ENCODE measurements around the gene BCKDK. TPM values are rescaled to one million over a fixed set of nuclear protein-coding genes. Genes with fewer than 3 reads are reported as not detected.

The BCKDK gene
- total RNA-seq, 1 donor: 11.0 TPM

DNA sequence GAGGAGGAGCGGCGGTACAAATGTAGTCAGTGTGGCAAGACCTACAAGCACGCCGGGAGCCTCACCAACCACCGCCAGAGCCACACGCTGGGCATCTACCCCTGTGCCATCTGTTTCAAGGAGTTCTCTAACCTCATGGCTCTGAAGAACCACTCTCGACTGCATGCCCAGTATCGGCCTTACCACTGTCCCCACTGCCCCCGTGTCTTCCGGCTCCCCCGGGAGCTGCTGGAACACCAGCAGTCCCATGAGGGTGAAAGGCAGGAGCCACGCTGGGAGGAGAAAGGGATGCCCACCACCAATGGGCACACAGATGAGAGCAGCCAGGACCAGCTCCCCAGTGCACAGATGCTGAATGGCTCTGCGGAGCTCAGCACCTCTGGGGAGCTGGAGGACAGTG, 31.2 kb upstream of the BCKDK start:
- H3K27me3 ChIP-seq (ENCODE audit: insufficient read depth, low read length): no peaks in the 10 kb centered on the region
- H3K4me1 ChIP-seq (ENCODE audit: insufficient read depth, low read length): peaks cover 33% of the 10 kb centered on the region
- H3K9me3 ChIP-seq (ENCODE audit: low read depth, low read length): no peaks in the 10 kb centered on the region
- no peak overlapping the region for H3K4me3 ChIP-seq (ENCODE audit: low read length)

DNA sequence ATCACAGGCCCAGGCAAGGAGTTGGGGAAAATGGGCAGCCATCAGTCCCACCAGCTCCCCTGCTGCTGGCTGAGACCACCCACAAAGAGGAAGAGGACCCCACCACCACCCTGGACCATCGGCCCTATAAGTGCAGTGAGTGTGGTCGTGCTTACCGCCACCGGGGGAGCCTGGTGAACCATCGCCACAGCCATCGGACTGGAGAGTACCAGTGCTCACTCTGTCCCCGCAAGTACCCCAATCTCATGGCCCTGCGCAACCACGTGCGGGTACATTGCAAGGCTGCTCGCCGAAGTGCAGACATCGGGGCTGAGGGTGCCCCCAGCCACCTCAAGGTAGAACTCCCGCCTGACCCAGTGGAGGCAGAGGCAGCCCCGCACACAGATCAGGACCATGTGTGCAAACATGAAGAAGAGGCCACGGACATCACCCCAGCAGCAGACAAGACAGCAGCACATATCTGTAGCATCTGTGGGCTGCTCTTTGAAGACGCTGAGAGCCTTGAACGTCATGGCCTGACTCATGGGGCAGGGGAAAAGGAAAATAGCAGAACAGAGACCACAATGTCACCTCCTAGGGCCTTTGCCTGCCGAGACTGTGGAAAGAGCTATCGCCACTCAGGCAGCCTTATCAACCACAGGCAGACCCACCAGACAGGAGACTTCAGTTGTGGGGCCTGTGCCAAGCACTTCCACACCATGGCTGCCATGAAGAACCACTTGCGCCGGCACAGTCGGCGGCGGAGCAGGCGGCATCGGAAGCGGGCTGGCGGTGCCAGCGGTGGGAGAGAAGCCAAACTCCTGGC, 30.4 kb upstream of the BCKDK start:
- Histone ChIP-seq H3K9me3 (ENCODE audit: low read depth, low read length) (no peaks in the 10 kb centered on the region), H3K27me3 (ENCODE audit: insufficient read depth, low read length) (no peaks in the 10 kb centered on the region), H3K4me3 (ENCODE audit: low read length) (no peak overlapping the region), H3K4me1 (ENCODE audit: insufficient read depth, low read length) (peaks cover 25% of the 10 kb centered on the region)

DNA sequence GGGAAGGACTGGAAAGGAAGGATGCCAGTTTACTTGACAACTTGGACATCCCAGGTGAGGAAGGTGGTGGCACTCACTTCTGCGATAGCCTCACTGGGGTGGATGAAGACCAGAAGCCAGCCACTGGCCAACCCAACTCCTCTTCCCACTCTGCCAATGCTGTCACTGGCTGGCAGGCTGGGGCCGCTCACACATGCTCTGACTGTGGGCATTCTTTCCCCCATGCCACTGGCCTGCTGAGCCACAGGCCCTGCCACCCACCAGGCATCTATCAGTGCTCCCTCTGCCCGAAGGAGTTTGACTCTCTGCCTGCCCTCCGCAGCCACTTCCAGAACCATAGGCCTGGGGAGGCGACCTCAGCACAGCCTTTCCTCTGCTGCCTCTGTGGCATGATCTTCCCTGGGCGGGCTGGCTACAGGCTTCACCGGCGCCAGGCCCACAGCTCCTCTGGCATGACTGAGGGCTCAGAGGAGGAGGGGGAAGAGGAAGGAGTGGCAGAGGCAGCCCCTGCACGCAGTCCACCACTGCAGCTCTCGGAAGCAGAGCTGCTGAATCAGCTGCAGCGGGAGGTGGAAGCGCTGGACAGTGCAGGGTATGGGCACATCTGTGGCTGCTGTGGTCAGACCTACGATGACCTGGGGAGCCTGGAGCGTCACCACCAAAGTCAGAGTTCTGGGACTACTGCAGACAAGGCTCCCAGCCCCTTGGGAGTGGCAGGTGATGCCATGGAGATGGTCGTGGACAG, 29.4 kb upstream of the BCKDK start:
- Histone ChIP-seq H3K27me3 (ENCODE audit: insufficient read depth, low read length) (no peaks in the 10 kb centered on the region), H3K4me3 (ENCODE audit: low read length) (no peak overlapping the region), H3K4me1 (ENCODE audit: insufficient read depth, low read length) (peaks cover 24% of the 10 kb centered on the region), H3K9me3 (ENCODE audit: low read depth, low read length) (no peaks in the 10 kb centered on the region)

DNA sequence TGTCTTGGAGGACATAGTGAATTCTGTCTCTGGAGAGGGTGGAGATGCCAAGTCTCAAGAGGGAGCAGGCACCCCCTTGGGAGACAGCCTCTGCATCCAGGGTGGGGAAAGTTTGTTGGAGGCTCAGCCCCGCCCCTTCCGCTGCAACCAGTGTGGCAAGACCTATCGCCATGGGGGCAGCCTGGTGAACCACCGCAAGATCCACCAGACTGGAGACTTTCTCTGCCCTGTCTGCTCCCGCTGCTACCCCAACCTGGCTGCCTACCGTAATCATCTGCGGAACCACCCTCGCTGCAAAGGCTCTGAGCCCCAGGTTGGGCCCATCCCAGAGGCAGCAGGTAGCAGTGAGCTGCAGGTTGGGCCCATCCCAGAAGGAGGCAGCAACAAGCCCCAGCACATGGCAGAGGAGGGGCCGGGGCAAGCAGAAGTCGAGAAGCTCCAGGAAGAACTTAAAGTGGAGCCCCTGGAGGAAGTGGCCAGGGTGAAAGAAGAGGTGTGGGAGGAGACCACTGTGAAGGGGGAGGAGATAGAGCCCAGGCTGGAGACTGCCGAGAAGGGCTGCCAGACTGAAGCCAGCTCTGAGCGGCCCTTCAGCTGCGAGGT, 28.7 kb upstream of the BCKDK start:
- H3K4me3 ChIP-seq (ENCODE audit: low read length): no peak overlapping the region
- H3K9me3 ChIP-seq (ENCODE audit: low read depth, low read length): no peaks in the 10 kb centered on the region
- H3K27me3 ChIP-seq (ENCODE audit: insufficient read depth, low read length): no peaks in the 10 kb centered on the region
- H3K4me1 ChIP-seq (ENCODE audit: insufficient read depth, low read length): peaks cover 24% of the 10 kb centered on the region

DNA sequence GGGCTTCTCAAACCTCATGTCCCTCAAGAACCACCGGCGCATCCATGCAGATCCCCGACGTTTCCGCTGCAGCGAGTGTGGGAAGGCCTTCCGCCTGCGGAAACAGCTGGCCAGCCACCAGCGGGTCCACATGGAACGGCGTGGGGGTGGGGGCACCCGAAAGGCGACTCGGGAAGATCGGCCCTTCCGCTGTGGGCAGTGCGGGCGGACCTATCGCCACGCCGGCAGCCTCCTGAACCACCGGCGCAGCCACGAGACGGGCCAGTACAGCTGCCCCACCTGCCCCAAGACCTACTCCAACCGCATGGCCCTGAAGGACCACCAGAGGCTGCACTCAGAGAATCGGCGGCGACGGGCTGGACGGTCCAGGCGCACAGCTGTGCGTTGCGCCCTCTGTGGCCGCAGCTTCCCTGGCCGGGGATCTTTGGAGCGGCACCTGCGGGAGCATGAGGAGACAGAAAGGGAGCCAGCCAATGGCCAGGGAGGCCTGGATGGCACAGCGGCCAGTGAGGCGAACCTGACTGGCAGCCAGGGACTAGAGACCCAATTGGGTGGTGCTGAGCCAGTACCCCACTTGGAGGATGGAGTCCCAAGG, 28.1 kb upstream of the BCKDK start:
- H3K9me3 ChIP-seq (ENCODE audit: low read depth, low read length): no peaks in the 10 kb centered on the region
- H3K4me1 ChIP-seq (ENCODE audit: insufficient read depth, low read length): peaks cover 18% of the 10 kb centered on the region
- no peak overlapping the region for H3K4me3 ChIP-seq (ENCODE audit: low read length)
- no peaks in the 10 kb centered on the region for H3K27me3 ChIP-seq (ENCODE audit: insufficient read depth, low read length)

DNA sequence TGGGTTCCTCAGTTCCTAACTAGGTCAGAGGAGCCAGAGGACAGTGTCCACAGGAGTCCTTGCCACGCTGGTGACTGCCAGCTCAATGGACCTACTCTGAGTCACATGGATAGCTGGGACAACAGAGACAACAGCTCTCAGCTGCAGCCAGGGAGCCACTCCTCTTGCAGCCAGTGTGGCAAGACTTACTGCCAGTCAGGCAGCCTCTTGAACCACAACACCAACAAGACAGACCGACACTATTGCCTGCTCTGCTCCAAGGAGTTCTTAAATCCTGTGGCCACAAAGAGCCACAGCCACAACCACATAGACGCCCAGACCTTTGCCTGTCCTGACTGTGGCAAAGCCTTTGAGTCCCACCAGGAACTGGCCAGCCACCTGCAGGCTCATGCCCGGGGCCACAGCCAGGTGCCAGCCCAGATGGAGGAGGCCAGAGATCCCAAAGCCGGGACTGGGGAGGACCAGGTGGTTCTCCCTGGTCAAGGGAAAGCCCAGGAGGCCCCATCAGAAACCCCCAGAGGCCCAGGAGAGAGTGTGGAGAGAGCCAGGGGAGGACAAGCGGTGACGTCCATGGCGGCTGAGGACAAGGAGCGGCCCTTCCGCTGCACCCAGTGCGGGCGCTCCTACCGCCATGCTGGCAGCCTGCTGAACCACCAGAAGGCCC, 27.3 kb upstream of the BCKDK start:
- H3K27me3 ChIP-seq (ENCODE audit: insufficient read depth, low read length): no peaks in the 10 kb centered on the region
- no peak overlapping the region for H3K4me3 ChIP-seq (ENCODE audit: low read length)

DNA sequence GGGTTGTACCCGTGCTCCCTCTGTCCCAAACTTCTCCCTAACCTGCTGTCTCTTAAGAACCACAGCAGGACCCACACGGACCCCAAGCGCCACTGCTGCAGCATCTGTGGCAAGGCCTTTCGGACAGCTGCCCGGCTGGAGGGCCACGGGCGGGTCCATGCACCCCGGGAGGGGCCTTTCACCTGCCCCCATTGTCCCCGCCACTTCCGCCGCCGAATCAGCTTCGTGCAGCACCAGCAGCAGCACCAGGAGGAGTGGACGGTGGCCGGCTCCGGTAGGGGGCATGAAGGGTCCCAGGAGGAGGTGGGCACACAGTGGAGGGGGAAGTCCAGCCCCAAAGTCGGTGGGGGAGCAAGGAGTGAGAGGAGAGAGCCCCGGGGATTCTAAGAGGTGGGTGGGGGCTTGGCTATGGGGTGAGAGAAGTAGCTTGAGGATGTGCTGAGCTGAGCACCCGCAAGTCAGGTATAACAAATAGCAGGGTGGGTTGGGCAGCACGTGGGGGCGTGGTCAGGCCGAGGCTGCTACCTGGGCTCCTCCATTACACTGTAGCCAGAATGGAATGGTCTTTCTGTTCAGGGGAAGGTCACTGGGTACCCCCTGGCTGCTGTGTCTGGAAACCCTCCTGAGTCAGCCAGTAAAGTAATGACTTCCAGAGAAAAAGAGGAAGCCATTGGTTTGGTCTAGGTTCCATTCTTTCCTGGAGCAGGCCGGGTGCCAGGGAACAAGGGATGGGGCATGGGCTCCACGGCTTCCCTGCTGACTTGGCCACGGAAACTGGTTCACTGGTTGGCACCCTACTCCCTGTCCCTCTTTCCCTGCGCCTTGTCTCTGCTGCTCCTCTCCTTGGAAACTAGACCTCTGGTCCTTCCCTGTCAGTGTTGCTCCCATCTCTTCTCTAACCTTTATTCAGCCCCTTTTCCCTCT, 26.5 kb upstream of the BCKDK start:
- no peaks in the 10 kb centered on the region for H3K9me3 ChIP-seq (ENCODE audit: low read depth, low read length)
- H3K4me1 ChIP-seq (ENCODE audit: insufficient read depth, low read length): peaks cover 7% of the 10 kb centered on the region
- no peak overlapping the region for H3K4me3 ChIP-seq (ENCODE audit: low read length)

More for the DNA sequence above, 27.3 kb upstream of the BCKDK start:
- Histone ChIP-seq H3K9me3 (ENCODE audit: low read depth, low read length) (no peaks in the 10 kb centered on the region), H3K4me1 (ENCODE audit: insufficient read depth, low read length) (peaks cover 11% of the 10 kb centered on the region)

DNA sequence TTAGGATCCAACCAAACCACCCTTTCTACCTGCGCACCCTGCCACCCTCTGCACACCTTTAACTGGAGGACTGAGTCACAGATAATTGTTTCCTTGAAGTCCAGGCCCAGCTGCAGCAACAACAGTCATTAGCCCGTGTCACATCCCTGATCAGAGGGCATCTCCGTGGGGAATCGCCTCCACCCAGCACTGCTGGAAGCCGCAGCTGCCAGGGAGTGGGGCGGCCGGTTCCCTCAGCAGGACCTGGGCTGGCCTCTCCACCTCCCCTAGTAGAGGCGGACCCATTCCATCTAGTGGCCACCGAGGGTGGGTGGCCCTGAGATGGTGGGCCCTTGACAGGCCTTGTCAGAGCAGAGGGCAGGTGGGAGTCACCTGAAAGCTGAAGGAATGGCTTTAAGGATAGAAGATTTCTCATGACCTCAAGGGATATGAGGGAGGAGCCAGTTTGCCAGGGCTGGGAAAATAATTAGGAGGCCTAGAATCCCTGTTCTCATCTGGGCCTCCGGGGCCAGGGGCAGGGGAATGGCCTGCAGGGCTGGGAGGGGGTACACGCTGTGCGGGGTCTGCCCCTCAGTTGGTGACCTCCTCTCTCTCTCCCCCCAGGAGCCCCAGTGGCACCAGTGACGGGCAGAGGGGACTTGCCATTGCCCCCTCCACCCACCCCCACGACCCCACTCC, 25.7 kb upstream of the BCKDK start:
- Histone ChIP-seq H3K27me3 (ENCODE audit: insufficient read depth, low read length) (no peaks in the 10 kb centered on the region), H3K4me1 (ENCODE audit: insufficient read depth, low read length) (peaks cover 7% of the 10 kb centered on the region), H3K4me3 (ENCODE audit: low read length) (no peak overlapping the region), H3K9me3 (ENCODE audit: low read depth, low read length) (no peaks in the 10 kb centered on the region)

More for the DNA sequence above, 26.5 kb upstream of the BCKDK start:
- no peaks in the 10 kb centered on the region for H3K27me3 ChIP-seq (ENCODE audit: insufficient read depth, low read length)

DNA sequence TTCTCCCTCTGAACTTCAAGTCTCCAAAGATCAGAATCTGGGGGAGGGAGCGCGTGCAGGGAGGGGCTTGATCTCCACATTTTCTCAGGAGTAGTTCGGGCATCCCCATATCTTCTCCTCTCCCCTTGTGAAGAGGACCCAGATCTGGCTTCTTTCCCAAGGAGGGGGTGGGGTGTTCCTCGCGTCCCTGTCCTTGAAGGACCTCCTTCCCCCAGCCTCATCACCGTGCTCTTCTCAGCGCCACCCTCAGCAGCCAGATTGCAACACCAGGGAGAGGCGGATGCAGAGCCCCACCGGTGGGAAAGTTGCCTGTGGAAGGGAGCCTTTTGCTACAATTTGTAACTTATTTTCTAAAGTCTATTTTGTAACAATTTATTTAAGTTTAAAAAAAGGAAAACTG, 25.1 kb upstream of the BCKDK start:
- Histone ChIP-seq H3K4me1 (ENCODE audit: insufficient read depth, low read length) (peaks cover 7% of the 10 kb centered on the region), H3K9me3 (ENCODE audit: low read depth, low read length) (no peaks in the 10 kb centered on the region), H3K4me3 (ENCODE audit: low read length) (no peak overlapping the region), H3K27me3 (ENCODE audit: insufficient read depth, low read length) (no peaks in the 10 kb centered on the region)

DNA sequence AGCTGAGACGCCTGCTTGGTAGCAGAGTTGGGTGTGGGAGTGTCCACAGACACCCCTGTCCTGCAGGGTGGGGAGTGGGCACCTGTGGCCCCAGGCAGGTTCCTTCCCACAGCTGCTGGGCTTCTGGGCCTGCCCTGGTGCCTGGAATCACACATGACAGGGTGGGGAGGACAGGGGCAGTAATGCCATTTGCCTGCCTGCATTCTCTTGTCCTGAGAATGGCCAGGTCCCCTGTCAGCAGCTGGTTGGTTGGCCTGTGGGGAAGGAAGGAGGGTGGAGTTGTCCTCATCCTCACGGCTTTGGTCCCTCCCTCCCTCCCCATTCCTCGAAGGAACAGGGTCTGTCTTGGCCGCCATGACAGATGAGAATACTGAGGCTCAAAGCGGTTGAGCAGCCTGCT, 24.6 kb upstream of the BCKDK start:
- no peaks in the 10 kb centered on the region for H3K9me3 ChIP-seq (ENCODE audit: low read depth, low read length)
- peaks cover 7% of the 10 kb centered on the region for H3K4me1 ChIP-seq (ENCODE audit: insufficient read depth, low read length)
- H3K4me3 ChIP-seq (ENCODE audit: low read length): no peak overlapping the region
- H3K27me3 ChIP-seq (ENCODE audit: insufficient read depth, low read length): no peaks in the 10 kb centered on the region

DNA sequence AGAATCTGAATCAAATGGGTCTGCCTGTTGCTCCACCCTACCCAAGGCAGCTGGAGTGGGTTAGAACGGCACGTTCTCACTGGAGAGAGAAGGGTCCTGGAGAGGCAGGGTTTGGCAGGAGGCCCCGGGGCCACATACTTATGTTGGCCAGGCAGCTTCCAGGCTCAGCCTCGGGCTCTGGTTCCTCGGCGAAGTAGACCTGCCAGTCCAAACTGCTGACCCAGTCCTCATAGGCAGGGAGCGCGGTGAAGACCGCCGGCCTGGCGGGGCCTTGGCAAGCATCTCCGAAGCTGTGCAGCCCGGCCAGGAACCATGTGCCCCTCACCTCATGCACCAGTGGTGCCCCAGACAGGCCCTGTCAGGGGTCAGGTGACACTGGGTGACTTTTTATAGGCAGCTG, 24.2 kb upstream of the BCKDK start:
- peaks cover 4% of the 10 kb centered on the region for H3K4me1 ChIP-seq (ENCODE audit: insufficient read depth, low read length)
- H3K9me3 ChIP-seq (ENCODE audit: low read depth, low read length): no peaks in the 10 kb centered on the region
- no peak overlapping the region for H3K4me3 ChIP-seq (ENCODE audit: low read length)
- no peaks in the 10 kb centered on the region for H3K27me3 ChIP-seq (ENCODE audit: insufficient read depth, low read length)

DNA sequence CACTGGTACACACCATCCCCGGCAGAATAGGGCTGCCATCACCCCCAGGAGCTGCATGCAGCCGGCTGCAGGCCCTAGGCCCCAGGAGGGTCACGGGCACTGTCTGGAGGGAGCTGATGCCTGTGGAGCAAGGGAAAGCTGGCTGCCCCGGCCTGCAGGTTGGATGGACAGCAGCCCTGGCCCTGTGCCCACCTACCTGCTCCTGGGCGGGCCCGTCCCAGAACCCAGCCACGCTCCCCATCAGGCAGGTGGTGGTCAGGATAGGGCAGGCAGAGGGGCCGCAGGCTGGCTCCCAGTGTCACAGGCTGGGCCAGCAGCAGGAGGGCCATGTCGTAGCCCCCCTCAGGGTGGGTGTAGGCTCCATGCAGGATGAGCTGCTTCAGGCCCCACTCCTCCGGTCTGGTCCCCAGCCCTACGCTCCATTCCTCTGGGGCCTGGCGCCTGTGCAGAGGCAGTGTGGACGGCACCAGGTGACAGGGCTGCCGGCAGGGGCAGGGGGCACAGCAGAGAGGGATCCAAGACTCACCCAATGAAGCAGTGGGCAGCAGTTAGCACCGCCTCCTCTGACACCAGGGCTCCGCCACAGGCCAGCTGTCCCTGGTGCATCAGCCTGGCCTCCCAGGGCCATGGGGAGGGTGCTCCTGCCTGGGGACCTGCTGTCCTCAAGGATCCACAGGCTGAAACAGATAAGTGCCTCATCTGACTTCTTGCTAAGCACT, 23.4 kb upstream of the BCKDK start:
- H3K27me3 ChIP-seq (ENCODE audit: insufficient read depth, low read length): no peaks in the 10 kb centered on the region
- H3K9me3 ChIP-seq (ENCODE audit: low read depth, low read length): no peaks in the 10 kb centered on the region
- H3K4me3 ChIP-seq (ENCODE audit: low read length): no peak overlapping the region
- no peaks in the 10 kb centered on the region for H3K4me1 ChIP-seq (ENCODE audit: insufficient read depth, low read length)

DNA sequence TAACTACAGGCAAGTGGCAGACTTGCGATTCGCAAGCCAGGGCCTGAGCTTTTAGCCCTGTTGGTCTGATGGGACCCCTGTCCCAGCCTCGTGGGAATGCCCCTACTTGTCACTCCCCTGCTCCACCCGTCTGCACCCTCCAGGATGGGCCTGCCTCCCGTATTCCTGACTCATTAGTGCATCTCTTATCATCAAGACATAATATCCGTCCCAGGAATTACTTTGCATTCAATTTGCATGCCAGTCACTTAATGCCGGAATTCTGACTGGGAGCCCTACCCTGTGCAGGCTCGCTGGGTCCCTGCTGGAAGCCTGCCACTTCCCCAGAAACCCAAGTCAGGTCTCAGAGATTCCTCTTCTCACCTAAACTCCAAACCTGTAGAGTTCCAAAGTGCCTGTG, 22.8 kb upstream of the BCKDK start:
- H3K9me3 ChIP-seq (ENCODE audit: low read depth, low read length): no peaks in the 10 kb centered on the region
- no peaks in the 10 kb centered on the region for H3K27me3 ChIP-seq (ENCODE audit: insufficient read depth, low read length)
- no peak overlapping the region for H3K4me3 ChIP-seq (ENCODE audit: low read length)
- no peaks in the 10 kb centered on the region for H3K4me1 ChIP-seq (ENCODE audit: insufficient read depth, low read length)
